Tibial artery (tissue), 4 donors: ENCODE measurements around the gene PSMD13.

Experiments
- DNase-seq, 2 donors: peaks; one replicate each; pipeline ENCODE4 v3.0.0-alpha.2; 2019
- H3K27ac ChIP-seq, 2 donors: fragments of 200-600 bp; sonication (generic) in 1 of 2; 1 replicate in 1 of 2; 2 replicates in 1 of 2; pipeline ENCODE4 v1.5.1; 2018 to 2019; ENCODE audit warnings: mild to moderate bottlenecking in 1 of 2
- H3K27me3 ChIP-seq, 2 donors: fragments of 200-600 bp; sonication (generic) in 1 of 2; one replicate each; pipeline versions ENCODE4 v1.5.1 to v1.6.0; 2016 to 2019
- H3K36me3 ChIP-seq, 3 donors: fragments of 200-600 bp; sonication (generic) in 2 of 3; one replicate each; pipeline ENCODE4 v1.5.1; 2016 to 2019; ENCODE audit warnings: mild to moderate bottlenecking in 2 of 3
- H3K4me1 ChIP-seq, 4 donors: fragments of 200-600 bp; sonication (generic) in 2 of 4; 1 replicate in 3 of 4; 2 replicates in 1 of 4; pipeline ENCODE4 v1.5.1; 2016 to 2019
- H3K4me3 ChIP-seq, 2 donors: fragments of 200-600 bp; sonication (generic) in 1 of 2; 1 replicate in 1 of 2; 2 replicates in 1 of 2; pipeline ENCODE4 v1.5.1; 2018 to 2019; ENCODE audit warnings: mild to moderate bottlenecking in 2 of 2
- H3K9me3 ChIP-seq, 3 donors: fragments of 200-600 bp; sonication (generic) in 1 of 3; one replicate each; pipeline ENCODE4 v1.5.1; 2016 to 2019
- intact Hi-C: fragments of 100-400 bp; cut with DNase I; formaldehyde crosslinking; loops from one replicate; pipeline ENCODE4 v1.15.0; 2023; ENCODE audit warnings: low total_unique reads
- TF ChIP-seq, protein P1 (sequence below), 2 experiments: fragments of 200-600 bp in 1 of 2; fragments of 450-650 bp in 1 of 2; IDR thresholded peaks; one replicate each; pipeline ENCODE4 v1.5.1; 2017 to 2019; ENCODE audit warnings: antibody characterized with exemption in 2 of 2, mild to moderate bottlenecking in 1 of 2, moderate library complexity in 1 of 2

PSMD13 gene

DNA sequence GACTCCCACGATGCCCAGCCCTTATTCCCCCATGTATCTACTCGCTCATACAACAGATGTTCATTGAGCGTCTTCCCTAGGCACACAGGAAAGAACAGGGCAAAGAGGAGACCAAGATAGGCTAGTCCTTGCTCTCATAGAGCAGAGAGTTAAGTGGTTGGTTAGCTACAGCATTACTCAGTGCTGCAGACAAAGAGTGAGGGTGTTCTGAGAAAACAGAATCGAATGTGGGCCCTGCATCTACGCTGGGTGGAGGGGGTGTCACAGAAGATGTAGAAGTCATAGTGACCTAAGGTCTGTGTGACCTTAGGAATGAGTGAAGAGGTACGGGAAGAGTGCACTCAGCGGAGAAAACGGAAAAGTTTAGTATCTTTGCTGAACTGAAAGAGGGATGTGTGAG, 12.3 kb downstream of the PSMD13 start:
- Histone ChIP-seq H3K36me3 (peaks cover 51 to 98% (median 90%) of the 10 kb centered on the region in 3 donors), H3K27me3 (no peaks in the 10 kb centered on the region)

DNA sequence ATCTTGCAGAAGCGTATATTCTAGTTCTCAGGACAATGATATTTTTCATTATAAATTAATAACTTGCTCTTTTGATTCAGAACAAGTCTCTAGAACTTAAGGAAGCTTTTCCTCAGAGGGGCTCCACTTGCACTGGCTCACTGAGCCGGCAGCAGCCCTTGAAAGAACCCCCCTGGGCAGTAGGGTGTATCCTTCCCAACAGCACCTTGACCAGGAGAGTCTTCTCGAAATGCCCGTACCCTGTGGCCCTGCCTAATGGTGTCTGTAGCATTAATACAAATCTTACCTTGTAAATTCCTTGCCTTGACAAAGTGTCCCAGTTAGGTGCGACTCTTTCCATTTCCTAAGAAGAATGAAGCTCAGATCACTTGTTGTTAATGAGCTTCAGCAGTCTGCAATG, 13.5 kb downstream of the PSMD13 start:
- intact Hi-C loops, result loop anchor here (10.0 kb wide), 1 partner anchor 55 kb away; the partner anchor contains the start of gene IFITM2
- Histone ChIP-seq H3K9me3 (no peaks in the 10 kb centered on the region), H3K36me3 (peaks cover 39 to 86% (median 78%) of the 10 kb centered on the region in 3 donors), H3K4me3 (no peak overlapping the region), H3K27me3 (no peaks in the 10 kb centered on the region), H3K4me1 (no peaks in the 10 kb centered on the region), H3K27ac (no peak overlapping the region)
- DNase-seq, result peak in 1 of 2 donors; percentile 6
- TF ChIP-seq, protein P1, sequence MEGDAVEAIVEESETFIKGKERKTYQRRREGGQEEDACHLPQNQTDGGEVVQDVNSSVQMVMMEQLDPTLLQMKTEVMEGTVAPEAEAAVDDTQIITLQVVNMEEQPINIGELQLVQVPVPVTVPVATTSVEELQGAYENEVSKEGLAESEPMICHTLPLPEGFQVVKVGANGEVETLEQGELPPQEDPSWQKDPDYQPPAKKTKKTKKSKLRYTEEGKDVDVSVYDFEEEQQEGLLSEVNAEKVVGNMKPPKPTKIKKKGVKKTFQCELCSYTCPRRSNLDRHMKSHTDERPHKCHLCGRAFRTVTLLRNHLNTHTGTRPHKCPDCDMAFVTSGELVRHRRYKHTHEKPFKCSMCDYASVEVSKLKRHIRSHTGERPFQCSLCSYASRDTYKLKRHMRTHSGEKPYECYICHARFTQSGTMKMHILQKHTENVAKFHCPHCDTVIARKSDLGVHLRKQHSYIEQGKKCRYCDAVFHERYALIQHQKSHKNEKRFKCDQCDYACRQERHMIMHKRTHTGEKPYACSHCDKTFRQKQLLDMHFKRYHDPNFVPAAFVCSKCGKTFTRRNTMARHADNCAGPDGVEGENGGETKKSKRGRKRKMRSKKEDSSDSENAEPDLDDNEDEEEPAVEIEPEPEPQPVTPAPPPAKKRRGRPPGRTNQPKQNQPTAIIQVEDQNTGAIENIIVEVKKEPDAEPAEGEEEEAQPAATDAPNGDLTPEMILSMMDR (IDR thresholded peaks at IDR 0.05), result no peak

More for the DNA sequence above, 12.3 kb downstream of the PSMD13 start:
- Histone ChIP-seq H3K4me3 (no peak overlapping the region), H3K9me3 (no peaks in the 10 kb centered on the region), H3K27ac (no peak overlapping the region), H3K4me1 (no peaks in the 10 kb centered on the region)
- intact Hi-C loops, result no loop called here
- TF ChIP-seq, protein P1 (IDR thresholded peaks at IDR 0.05), result no peak
- peak in 1 of 2 donors; percentile 9 for DNase-seq

- no peak overlapping the region for H3K4me3 ChIP-seq
- TF ChIP-seq, protein P1 (IDR thresholded peaks at IDR 0.05), result peak; percentile 54 to 55
- peak; percentile 43 to 71 for DNase-seq
- no peaks in the 10 kb centered on the region for H3K27me3 ChIP-seq
- H3K9me3 ChIP-seq, result no peaks in the 10 kb centered on the region
- H3K27ac ChIP-seq, result no peak overlapping the region
- H3K36me3 ChIP-seq, result peaks cover 34 to 81% (median 74%) of the 10 kb centered on the region in 3 donors
- intact Hi-C loops, result loop anchor here (10.0 kb wide), 1 partner anchor 54 kb away; the partner anchor contains the start of gene IFITM2
- no peaks in the 10 kb centered on the region for H3K4me1 ChIP-seq
Observed at GRCh38 chr11:250740-251299, 14.0 kb downstream of the PSMD13 start.

GRCh38 chr11:251550-251949, 14.8 kb downstream of the PSMD13 start:
- intact Hi-C loops, result loop anchor here (10.0 kb wide), 1 partner anchor 53 kb away; the partner anchor contains the start of gene IFITM2
- no peaks in the 10 kb centered on the region for H3K4me1 ChIP-seq
- no peaks in the 10 kb centered on the region for H3K27me3 ChIP-seq
- H3K27ac ChIP-seq, result no peak overlapping the region
- H3K36me3 ChIP-seq, result peaks cover 26 to 73% (median 67%) of the 10 kb centered on the region in 3 donors
- DNase-seq, result no peak
- TF ChIP-seq, protein P1 (IDR thresholded peaks at IDR 0.05), result no peak
- H3K4me3 ChIP-seq, result no peak overlapping the region
- no peaks in the 10 kb centered on the region for H3K9me3 ChIP-seq

- Histone ChIP-seq H3K36me3 (peaks cover 15 to 62% (median 58%) of the 10 kb centered on the region in 3 donors), H3K4me1 (no peaks in the 10 kb centered on the region), H3K9me3 (no peaks in the 10 kb centered on the region), H3K27ac (no peak overlapping the region), H3K4me3 (no peak overlapping the region), H3K27me3 (peaks cover 0 to 3% of the 10 kb centered on the region in 2 donors)
- TF ChIP-seq, protein P1 (IDR thresholded peaks at IDR 0.05), result no peak
- DNase-seq, result no peak
- intact Hi-C loops, result loop anchor here (10.0 kb wide), 1 partner anchor 52 kb away; the partner anchor contains the start of gene IFITM2
Observed at GRCh38 chr11:252666-253065, 15.9 kb downstream of the PSMD13 start.
